Smooth muscle cell (in vitro differentiated cells): Measurements from ENCODE around the gene UBXN10. TPM values are rescaled to one million over a fixed set of nuclear protein-coding genes. Genes with fewer than 3 reads are reported as not detected.

Experiments used
- DNase-seq: peaks from one replicate; lab custom pipeline; 2025; ENCODE audit not compliant: unreplicated experiment; lab: John Stamatoyannopoulos, UW
- H2AFZ ChIP-seq: fragments of 200-600 bp; sonication (generic); 2 replicates; pipeline ENCODE4 v1.6.0; 2016; ENCODE audit warnings: antibody characterized with exemption, low read depth, mild to moderate bottlenecking
- H3F3A ChIP-seq: fragments of 200-600 bp; sonication (generic); 2 replicates; pipeline ENCODE4 v1.6.0; 2017; ENCODE audit warnings: antibody characterized with exemption, low read depth
- H3K27ac ChIP-seq: fragments of 200-600 bp; sonication (generic); 2 replicates; pipeline ENCODE4 v1.5.1; 2016; ENCODE audit warnings: low read depth, mild to moderate bottlenecking
- H3K27me3 ChIP-seq: fragments of 200-600 bp; sonication (generic); 2 replicates; pipeline ENCODE4 v1.6.1; 2016; ENCODE audit warnings: low read depth, mild to moderate bottlenecking
- H3K36me3 ChIP-seq: fragments of 200-600 bp; sonication (generic); 2 replicates; pipeline ENCODE4 v1.5.1; 2016; ENCODE audit warnings: low read depth
- H3K4me1 ChIP-seq: fragments of 200-600 bp; sonication (generic); 2 replicates; pipeline ENCODE4 v1.5.1; 2016; ENCODE audit warnings: low read depth
- H3K4me2 ChIP-seq: fragments of 200-600 bp; sonication (generic); 2 replicates; pipeline ENCODE4 v1.6.0; 2016; ENCODE audit warnings: mild to moderate bottlenecking
- H3K4me3 ChIP-seq: fragments of 200-600 bp; sonication (generic); 2 replicates; pipeline ENCODE4 v1.5.1; 2016; ENCODE audit warnings: mild to moderate bottlenecking
- H3K79me2 ChIP-seq: fragments of 200-600 bp; sonication (generic); 2 replicates; pipeline ENCODE4 v1.6.0; 2016; ENCODE audit warnings: low read depth, mild to moderate bottlenecking
- H3K9ac ChIP-seq: fragments of 200-600 bp; sonication (generic); 2 replicates; pipeline ENCODE4 v1.6.0; 2016; ENCODE audit warnings: low read depth
- H3K9me3 ChIP-seq: fragments of 200-600 bp; sonication (generic); replicated peaks from 2 replicates; pipeline ENCODE4 v1.5.1; 2016; ENCODE audit warnings: low read depth
- H4K20me1 ChIP-seq: fragments of 200-600 bp; sonication (generic); 2 replicates; pipeline ENCODE4 v1.6.0; 2016; ENCODE audit warnings: low read depth
- CTCF ChIP-seq: fragments of 200-600 bp; sonication (generic); IDR thresholded peaks from 2 replicates; pipeline ENCODE4 v1.5.1; 2017; ENCODE audit warnings: borderline replicate concordance, mild to moderate bottlenecking, antibody characterized with exemption; ENCODE audit not compliant: insufficient read depth, poor library complexity, severe bottlenecking
- WGBS: methylation state at CpG from one replicate; pipeline ENCODE4 v1.1.7; 2016; ENCODE audit warnings: low lambda C conversion rate; 5-methylcytosine and 5-hydroxymethylcytosine counted together
- polyA plus RNA-seq: library from polyadenylated mRNA; unstranded; fragments of >200 nt; fragmentation: Nextera tagmentation; extraction: Ambion mirVana; gene quantifications from 2 replicates; pipeline ENCODE4 v1.2.1, GENCODE V29; 2016
- total RNA-seq: library from RNA; depleted of rRNA; stranded (reverse); fragments of >200 nt; gene quantifications from 2 replicates; pipeline ENCODE4 v1.2.3, GENCODE V29; 2014

UBXN10 gene
- total and polyA plus RNA-seq, 2 experiments from 2014 or later, result 0.36 to 0.49 TPM

GRCh38 chr1:20233866-20234265 lies 48.0 kb downstream of the UBXN10 start:
- no peaks in the 10 kb centered on the region for H3F3A ChIP-seq
- H3K36me3 ChIP-seq, result no peaks in the 10 kb centered on the region
- no peak overlapping the region for H3K4me3 ChIP-seq
- H3K79me2 ChIP-seq, result no peaks in the 10 kb centered on the region
- TF ChIP-seq CTCF, result no peak
- no peak overlapping the region for H2AFZ ChIP-seq
- no peak overlapping the region for H3K27ac ChIP-seq
- no peak for DNase-seq
- no peak overlapping the region for H3K4me2 ChIP-seq
- H3K4me1 ChIP-seq, result no peaks in the 10 kb centered on the region
- no peaks in the 10 kb centered on the region for H3K27me3 ChIP-seq
- H4K20me1 ChIP-seq, result no peaks in the 10 kb centered on the region
- no peaks in the 10 kb centered on the region for H3K9me3 ChIP-seq
- no peak overlapping the region for H3K9ac ChIP-seq
- WGBS, result 51% methylated on average over 6 of the region's 6 CpGs

- DNase-seq, result no peak
- no peak overlapping the region for H3K4me2 ChIP-seq
- no peak for TF ChIP-seq CTCF
- H3K4me1 ChIP-seq, result no peaks in the 10 kb centered on the region
- no peak overlapping the region for H3K9ac ChIP-seq
- no peaks in the 10 kb centered on the region for H3K9me3 ChIP-seq
- whole genome bisulfite sequencing, result 73% methylated on average over 6 of the region's 6 CpGs
- no peaks in the 10 kb centered on the region for H3K79me2 ChIP-seq
- H2AFZ ChIP-seq, result no peak overlapping the region
- no peaks in the 10 kb centered on the region for H3F3A ChIP-seq
- no peaks in the 10 kb centered on the region for H4K20me1 ChIP-seq
- H3K27ac ChIP-seq, result no peak overlapping the region
- no peak overlapping the region for H3K4me3 ChIP-seq
- H3K36me3 ChIP-seq, result no peaks in the 10 kb centered on the region
- H3K27me3 ChIP-seq, result peaks cover 5% of the 10 kb centered on the region
Observed at GRCh38 chr1:20234788-20235535, 49.1 kb downstream of the UBXN10 start.

GRCh38 chr1:20237646-20238045 lies 51.8 kb downstream of the UBXN10 start:
- Histone ChIP-seq H3K4me1 (no peaks in the 10 kb centered on the region), H3K4me3 (no peak overlapping the region), H3K4me2 (no peak overlapping the region), H3K9me3 (no peaks in the 10 kb centered on the region), H3K27ac (no peak overlapping the region), H3K9ac (no peak overlapping the region), H4K20me1 (no peaks in the 10 kb centered on the region), H3K36me3 (no peaks in the 10 kb centered on the region), H3K79me2 (no peaks in the 10 kb centered on the region), H3F3A (no peaks in the 10 kb centered on the region), H2AFZ (no peak overlapping the region), H3K27me3 (peaks cover 32% of the 10 kb centered on the region)
- TF ChIP-seq CTCF, result no peak
- 68% methylated on average over 6 of the region's 6 CpGs for WGBS
- no peak for DNase-seq

- no peak for DNase-seq
Observed at GRCh38 chr1:20240012-20240411, 54.1 kb downstream of the UBXN10 start.

More at GRCh38 chr1:20240012-20240411, 54.1 kb downstream of the UBXN10 start:
- Histone ChIP-seq H3K4me1 (no peaks in the 10 kb centered on the region), H3K36me3 (no peaks in the 10 kb centered on the region), H4K20me1 (no peaks in the 10 kb centered on the region), H3K9ac (no peak overlapping the region), H2AFZ (no peak overlapping the region), H3K4me2 (no peak overlapping the region), H3K27ac (no peak overlapping the region), H3K79me2 (no peaks in the 10 kb centered on the region), H3K27me3 (peaks cover 40% of the 10 kb centered on the region), H3F3A (no peaks in the 10 kb centered on the region), H3K4me3 (no peak overlapping the region), H3K9me3 (no peaks in the 10 kb centered on the region)
- TF ChIP-seq CTCF, result no peak
- 86% methylated on average over 2 of the region's 2 CpGs for WGBS
